ENCODE measurements around the gene ZBTB42.

Gene ZBTB42

GRCh38 chr14:104792101-104792884, 8.6 kb upstream of the ZBTB42 start:
- TF ChIP-seq CTCF (IDR thresholded peaks at IDR 0.05) = no peak

GRCh38 chr14:104792945-104793702, 7.8 kb upstream of the ZBTB42 start:
- TF ChIP-seq CTCF (IDR thresholded peaks at IDR 0.05) = no peak; the same call in 1 of the 2 replicates

- no peak for TF ChIP-seq CTCF (IDR thresholded peaks at IDR 0.05)
Measured at GRCh38 chr14:104793703-104793959, 7.3 kb upstream of the ZBTB42 start.

- no peak for TF ChIP-seq CTCF (IDR thresholded peaks at IDR 0.05)
Measured at GRCh38 chr14:104794099-104794498, 6.8 kb upstream of the ZBTB42 start.

GRCh38 chr14:104794631-104794992, 6.3 kb upstream of the ZBTB42 start:
- no peak for TF ChIP-seq CTCF (IDR thresholded peaks at IDR 0.05)

- no peak for TF ChIP-seq CTCF (IDR thresholded peaks at IDR 0.05)
Measured at GRCh38 chr14:104794993-104795780, 5.7 kb upstream of the ZBTB42 start, which contains the start of gene AKT1. Gene AKT1 (minus strand): TSS chr14:104795748. CDS start chr14:104792643, 3,105 bp downstream.

GRCh38 chr14:104795781-104796686, 4.9 kb upstream of the ZBTB42 start:
- TF ChIP-seq CTCF (IDR thresholded peaks at IDR 0.05) = no peak

Measured in LNCAP (cell line).